GM18867 (cell line): Measurements from ENCODE around the gene FASN.
A peak's percentile ranks its signal among the peaks of the same experiment; 100 is the strongest.

Source experiments
- ATAC-seq: cut with Tn5 transposase; IDR thresholded peaks from one replicate; pipeline ENCODE4 v1.9.1; 2021; ENCODE audit warnings: mild to moderate bottlenecking, moderate library complexity; ENCODE audit not compliant: unreplicated experiment

FASN gene

DNA sequence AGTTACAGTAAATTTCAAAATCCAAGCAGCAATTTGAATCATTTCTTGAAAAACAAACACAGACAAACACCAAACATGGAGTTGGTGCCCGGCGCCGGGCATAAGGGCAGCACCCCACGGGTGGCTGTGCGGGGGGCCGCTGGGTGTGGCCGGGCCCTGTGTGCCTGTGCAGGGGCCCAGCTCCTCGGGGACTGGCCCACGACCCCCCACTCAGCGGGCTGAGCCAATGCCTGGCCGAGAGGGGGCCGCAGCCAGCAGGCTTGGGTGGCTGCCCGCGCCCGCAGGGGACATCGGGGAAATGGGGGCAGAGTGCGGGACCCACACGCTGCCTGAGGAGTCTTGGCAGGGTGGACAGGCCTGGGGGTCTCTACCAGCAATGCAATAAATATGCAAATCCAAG is 19.6 kb downstream of the FASN start:
- ATAC-seq: no peak

DNA sequence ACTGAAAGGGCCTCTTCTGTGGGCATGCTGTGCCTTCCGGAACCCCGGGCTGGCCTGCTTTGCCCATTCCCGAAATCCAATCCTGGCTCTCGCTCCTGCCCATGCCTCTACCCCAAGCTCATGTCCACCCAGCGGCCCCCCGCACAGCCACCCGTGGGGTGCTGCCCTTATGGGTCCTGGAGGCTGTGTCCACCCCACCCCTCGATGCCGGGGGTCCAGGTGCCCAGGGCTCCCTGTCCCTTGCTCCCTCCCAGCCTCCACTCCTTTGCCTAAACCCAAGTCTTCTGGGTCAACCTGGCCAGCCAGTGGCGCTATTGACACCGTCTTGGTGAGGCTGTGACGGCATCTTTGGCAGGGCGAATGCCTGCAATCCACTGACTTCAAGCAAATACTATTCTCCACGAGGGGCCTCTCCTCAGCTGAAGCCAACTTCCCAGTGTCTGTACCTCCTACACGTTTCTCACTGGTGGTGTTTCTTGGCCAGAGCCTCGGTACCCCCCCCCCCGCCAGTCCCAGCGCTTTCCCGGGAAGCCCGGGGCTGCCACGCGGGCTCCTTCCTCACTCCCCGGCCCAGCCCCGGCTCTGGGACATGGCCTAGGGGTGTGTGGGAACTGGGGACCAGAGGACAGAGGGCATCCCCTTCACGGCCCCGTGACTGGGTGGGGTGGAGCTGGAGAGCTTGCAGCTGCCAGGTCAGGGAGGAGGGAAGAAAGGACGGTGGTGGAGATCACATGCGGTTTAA is 20.2 kb downstream of the FASN start:
- no peak for ATAC-seq

DNA sequence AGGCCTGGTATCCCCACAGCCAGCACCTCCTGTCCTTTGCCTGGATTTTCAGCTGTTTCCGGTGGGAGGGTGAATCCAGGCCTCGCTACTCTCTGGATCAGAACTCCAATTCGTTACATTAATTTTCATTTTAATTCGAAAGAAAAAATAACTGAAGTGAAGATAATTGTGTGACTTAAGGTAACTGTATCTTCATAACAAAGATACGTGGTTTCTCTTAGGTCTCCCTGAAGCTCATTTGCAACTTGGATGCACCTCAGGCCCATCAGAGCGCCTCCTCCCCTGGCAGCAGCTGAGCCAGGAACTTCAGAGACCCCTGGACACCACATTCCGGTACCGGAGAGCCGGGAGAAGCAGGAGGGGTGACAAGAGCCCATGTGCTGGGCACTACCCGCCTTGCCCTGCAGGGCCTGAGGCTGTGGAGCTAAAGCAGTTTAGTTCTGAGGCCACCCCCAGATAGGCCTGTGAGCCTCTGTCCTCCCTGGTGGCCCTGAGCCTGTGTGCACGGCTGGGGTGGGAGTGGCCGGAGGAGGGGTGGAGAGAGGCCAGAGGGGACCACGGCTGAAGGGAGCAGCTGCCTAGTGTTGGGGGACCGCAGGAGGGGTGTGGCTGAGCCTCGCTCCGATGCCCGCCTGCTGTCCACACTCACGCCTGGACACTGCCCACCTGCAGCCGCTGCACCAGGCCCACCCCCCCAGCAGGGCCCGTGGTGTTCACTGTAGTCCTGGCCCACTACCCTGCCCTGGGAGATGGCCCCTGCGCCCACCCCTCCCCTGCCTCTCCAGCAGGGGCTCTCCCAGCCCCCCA is 21.0 kb downstream of the FASN start:
- ATAC-seq: no peak

DNA sequence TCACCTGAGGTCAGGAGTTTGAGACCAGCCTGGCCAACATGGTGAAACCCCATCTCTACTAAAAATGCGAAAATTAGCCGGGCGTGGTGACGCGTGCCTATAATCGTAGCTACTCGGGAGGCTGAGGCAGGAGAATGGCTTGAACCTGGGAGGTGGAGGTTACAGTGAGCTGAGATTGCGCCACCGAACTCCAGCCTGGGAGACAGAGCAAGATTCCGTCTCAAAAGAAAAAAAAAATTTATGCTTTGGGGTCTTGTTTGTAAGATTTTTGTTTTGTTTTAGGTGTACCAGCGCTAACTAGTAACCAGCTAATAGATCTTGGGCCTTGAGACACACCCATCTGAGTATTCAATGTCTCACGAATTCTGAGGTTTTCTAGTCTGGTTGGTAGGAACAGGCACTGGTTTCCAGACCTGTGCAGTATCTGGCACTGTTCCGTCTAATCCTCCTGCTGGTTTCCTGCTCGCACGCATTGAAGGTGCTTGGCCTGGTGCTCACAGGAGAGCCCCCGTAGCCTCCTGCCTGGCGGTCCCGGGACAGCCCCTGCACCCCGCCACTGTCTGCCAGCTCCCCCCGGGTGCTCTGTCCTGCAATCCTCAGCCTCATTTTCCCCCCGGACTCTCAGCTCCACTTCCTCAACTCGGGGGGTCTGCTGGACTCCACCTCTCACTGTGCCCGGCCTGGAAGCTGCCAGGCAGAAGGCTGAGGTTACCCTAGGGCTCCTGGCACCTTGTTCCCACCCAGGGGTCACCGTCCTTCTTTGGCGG is 21.8 kb downstream of the FASN start:
- no peak for ATAC-seq

DNA sequence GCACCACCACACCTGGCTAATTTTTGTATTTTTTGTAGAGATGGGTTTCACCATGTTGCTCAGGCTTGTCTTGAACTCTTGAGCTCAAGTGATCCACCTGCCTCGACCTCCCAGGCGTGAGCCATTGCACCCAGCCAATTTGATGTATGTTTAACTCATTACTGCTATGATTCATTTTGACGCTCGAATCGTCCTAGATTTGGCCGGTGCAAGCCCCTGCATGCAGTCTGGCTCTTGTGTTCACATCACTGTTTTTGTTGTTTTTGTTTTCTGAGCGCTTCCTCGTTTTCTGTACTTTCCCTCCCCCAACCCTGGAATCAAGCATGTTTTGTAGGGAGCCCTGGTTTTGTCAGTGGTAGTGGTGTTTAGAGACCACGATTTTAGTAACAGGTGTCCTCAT is 24.6 kb downstream of the FASN start:
- ATAC-seq: no peak

DNA sequence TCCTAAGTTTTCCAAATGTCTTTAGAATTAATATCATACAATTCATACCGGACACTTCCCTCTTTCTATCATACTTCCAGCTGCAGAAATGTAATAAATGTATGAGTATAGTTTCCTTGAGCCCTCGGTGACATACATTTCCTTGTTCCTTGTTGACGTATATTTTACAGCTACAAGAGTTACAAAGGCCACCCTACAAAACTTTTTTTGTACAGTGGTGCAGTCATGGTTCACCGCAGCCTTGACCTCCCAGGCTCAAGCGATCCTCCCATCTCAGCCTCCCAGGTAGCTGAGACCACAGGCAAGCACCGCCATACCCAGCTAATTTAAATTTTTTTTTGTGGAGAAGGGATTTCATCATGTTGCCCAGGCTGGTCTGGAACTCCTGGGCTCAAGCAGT is 25.2 kb downstream of the FASN start:
- no peak for ATAC-seq

DNA sequence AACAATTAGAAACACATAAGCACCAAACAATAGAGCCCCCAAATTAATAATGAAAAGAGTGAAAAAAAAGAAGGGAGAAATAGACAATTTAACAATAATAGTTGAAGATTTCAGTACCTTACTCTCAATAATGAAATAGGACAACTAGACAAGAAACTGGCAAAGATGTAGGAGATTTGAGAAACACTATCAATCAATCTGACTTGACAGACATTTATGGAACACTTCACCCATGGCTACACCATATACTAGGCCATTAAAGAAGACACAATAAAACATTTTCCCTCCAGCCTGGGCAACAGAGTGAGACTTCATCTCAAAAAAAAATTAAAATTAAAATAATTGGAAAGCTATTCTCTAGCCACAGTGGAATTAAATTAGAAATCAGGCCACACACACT is 27.4 kb downstream of the FASN start:
- no peak for ATAC-seq

DNA sequence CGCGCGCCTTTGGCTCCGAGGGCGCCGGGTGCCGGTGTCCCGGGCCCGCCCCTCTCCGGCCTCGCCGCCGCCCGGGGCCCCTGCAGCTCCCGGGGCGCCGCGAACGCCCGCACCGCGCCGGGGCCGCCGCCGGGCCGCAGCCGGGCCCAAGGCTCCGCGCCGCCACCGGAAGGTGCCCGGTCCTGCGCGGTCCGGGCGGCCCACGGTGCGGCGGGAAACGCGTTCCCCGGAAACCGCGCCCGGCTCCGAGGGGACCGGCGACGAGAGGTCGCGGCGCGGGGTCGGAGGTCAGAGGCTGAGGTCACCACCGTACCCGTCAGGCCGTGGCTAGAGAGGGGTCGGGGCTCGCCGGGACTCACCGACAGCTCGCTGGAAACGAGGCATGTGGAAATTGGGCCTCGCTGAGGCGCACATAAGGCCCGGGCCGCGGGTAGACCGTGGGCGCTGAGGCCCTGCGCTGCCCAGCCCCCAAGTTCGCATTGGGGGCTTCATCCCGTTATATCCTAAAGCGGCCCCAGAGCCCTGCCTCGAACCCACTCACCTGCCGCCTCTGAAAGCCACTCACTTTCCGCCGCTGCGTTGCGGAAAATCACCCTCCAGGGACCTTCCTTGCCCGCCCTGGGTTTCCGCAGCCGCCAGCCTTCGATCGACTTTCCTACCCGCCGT is 32.3 kb downstream of the FASN start, which contains the start of gene DUS1L:
TSS of gene DUS1L (minus strand) at position 167 of the 666 bp plus-strand sequence. CDS start 745 bp downstream, outside the sequence.
- peak; percentile 69 for ATAC-seq

DNA sequence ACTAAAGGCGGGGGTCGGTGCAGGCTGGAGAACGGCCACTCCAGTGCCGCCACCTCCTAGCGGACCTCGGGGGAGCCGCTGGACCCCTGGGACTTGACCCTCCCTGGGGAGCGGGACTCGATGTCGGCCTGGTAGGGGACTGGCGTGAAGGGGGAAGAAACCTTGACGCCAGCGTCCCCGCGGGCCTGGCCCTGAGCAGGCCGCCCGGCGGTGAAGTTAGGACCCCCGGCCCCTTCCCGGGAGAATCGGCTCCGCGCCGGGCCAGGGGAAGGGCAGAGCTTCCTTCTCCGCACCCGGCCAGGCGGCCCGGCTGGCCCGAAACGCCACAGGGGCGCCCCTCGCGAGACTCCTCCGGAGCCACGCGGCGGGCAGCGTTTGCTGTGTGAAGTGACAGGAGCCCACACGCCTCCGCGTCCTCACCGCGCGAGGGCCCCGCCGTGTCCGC is 32.8 kb downstream of the FASN start:
- no peak for ATAC-seq

DNA sequence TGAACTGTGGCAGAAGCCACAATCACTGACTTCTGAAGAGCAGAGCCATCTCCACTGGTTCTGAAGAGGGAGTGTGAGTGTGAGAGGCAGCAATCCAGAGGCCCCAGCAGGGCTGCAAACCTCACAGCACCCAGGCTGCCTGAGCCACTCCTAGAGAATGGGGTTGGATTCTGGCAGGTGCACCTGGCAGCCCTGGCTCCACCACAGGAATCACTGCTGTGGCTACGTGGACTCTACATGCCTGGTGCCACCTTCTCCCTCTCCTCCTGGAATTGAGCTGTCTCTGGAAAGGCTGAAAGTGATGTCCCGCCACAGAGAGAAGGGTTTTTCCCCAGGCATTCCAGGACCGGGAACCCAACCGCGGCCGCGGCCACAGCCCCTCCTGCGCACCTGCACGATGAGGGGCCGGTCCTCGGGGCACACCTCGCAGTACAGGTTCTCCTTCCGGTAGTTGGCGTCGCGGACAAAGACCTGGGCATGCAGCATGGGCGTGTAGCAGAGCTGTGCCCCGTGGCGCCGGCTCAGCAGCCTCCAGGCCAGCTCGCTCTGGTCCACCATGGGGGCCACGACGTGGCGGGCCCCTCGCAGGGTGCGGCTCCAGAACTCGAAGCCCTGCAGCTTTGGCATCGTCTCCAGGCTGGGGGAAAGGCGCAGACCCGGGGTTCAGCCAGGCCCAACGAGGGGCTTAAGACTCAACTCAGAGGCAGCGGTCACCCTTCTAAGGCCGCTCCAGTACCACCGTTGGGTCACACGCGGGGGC is 33.4 kb downstream of the FASN start:
- no peak for ATAC-seq

DNA sequence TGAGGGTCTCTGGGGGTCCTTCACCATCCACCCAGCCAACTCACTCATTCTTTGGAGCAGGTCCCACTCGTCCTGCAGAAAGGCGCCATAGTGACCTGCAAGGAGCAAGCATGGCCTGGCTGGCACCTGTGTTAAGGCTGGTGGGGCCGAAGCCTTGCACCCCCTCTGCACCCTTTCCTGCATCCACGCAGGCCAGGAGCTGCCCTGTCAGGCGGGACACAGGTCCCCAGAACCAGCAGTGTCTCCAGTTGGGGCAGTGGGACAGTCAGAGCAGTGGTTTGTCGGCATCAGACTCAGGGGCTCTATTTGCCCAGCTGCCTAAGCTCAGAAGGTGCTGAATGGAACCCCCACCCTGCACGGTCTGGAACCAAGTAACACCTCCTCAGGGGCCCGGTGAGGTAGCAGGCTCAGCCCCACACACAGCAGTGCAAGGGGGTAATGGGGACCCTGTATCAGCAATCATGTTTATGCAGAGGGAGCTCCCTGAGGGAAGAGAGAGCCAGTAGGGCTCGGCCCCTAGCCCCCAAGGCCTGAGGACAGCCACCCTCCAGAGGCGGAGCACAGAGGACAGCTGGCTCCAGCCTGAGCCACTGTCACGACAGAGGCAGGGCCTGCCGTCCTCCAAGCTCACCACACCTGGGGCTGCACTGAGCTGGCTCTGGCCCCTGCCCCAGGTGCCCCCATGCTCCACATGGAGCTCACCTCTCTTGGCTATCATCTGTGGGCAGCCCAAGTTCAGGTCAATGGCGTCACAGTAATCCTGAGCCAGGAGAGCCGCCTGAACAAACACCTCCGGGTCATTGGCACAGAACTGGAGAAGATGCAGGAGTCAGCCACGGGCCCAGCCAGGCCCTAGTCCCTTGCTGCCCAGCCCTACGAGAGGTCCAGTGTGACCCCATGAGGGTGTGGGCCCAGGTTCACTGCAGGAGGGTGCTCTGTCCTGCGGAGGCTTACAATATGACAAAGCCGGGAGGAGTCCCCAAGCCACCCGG is 34.3 kb downstream of the FASN start:
- no peak for ATAC-seq

DNA sequence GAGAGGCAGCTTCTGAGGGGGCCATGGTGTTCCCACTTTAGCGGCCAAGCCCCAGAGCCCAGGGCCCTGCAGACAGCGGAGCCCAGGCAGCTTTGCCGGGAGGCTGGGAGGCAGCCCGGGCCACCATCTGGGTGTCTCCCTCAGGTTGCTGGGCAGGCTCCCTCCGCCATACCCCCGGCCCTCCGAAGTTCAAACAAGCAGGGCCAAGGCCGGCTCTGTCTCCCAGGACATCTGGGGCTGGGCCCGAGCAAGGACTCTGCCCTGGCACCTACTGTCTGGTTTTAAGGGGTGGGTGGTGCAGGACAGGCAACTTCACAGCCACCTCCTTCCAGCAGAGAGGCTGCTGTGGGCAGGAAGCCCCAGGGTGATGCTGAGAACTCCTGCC is 35.1 kb downstream of the FASN start:
- no peak for ATAC-seq

DNA sequence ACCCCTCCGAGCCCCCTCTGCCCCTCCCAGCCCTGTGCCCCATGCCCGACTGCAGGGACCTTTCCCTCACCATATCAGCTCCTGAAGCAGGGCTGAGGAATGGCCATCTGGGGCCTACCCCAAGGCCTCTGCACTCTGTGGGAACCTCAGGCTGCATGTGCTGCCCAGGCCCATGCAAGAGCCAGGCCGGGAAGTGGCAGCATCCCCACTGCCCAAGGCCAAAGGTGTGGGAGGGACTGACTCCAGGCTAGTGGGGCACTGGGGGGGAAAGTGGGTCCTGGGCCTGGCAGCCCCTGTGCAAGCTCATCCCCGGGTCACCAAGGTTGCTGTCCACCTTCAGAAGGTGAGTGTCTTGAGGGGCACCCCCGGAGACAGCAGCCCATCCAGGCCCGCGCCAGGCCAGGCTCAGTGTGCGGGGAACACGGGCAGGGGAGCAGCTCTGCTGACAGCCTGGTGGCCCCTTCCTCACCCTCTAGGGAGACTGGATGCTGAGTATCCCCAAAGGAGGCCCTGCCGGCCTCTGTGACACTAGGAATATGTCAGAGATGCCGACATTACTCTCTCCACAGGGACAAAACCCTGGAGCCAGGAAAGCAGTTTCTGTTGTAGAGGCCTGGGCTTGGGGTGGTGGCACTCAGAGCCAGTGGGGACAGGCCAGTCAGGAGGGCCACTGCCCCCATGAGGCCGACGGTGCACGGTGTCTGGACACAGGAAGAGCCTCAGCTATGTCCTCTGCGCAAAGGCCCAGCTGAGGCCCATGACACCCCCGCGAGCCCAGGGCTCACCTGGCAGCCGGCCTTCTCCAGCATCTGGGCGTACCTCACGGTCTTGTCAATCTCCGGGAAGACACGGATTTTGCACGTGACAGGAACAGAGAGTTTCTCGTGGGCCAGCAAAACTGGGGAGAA is 35.7 kb downstream of the FASN start:
- no peak for ATAC-seq

DNA sequence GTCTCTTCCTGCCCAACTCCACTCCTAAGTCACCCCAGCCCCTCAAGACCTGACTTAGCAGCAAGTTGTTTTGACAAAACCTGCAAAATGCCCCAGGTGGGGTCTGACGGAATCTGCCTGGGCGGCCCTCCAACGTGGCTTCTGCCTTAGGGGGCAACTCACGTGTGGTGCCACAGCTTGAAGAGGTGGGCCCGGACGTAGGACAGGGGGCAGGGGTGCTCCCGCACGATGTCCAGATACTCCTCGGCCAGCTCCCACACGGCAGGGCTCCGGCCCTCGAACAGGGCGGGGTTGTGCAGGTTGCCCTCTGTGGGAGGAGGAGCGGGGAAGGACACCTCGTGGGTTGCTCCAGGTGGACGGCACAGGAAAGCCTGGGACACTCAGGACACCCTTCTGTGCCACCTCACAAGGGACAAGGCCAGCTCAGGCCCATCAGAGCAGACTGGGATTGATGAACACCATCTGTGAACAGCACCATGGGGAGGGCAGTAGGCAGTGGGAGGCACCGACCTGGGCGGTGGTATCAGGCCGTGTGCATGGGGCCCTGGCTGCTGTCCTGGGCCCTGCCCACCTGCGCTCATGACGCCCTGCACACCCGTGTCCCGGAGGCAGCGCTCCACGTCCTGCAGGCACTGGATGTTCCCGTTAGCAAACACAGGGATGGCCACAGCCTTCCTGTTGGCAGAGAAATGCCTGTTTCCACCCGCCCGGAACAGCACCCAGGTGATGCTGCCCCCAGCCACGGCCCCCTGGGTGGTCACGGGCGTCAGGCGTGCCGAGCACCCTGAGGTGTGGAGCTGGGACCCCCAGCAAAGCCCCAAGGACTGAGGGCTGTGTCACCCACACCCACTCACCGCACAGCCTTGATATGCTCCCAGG is 36.8 kb downstream of the FASN start:
- ATAC-seq: no peak

DNA sequence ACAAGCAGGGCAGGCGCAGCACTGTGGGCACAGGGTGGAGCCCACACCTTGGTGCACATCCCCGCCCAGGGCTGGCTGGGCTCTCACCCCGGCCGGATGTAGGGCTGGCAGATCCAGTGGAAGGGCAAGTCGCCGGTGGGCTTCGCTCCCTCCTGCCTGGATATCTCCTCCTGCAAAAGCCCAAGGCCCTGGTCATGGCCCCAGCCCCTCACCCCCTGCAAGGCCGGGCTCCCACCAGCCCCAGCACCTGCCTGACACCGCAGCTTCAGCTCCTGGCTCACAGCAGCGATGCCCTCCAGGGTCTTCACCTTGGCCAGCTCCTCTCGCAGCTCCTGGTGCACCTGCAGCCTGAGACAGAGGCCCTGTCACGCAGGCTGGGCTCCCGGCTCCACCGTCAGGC is 37.4 kb downstream of the FASN start:
- ATAC-seq: no peak

DNA sequence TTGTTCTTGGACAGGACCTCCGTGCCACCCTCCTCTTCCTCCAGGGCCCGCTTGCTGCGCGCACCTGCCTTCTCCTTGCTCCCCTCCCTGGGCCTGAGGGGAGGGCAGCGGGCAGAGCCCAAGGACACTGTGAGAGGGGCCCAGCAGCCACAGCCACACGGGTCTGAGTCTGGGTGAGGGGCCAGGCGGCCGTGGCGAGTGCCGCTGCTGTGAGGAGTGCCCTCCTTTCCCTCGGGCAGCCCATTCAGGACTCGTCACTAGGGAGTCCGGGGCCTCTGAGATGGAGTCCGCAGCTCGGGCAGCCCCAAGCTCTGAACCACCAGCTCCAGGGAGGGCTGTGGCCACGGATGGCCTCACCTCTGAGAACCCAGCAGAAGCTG is 38.0 kb downstream of the FASN start:
- ATAC-seq: no peak
